Measurements from ENCODE around the gene DLD.
"Not testable (repeated sequence)": the region's sequence is repeated elsewhere in the genome, so short reads cannot be mapped to it uniquely, and the experiment has no call there.

Gene DLD

DNA sequence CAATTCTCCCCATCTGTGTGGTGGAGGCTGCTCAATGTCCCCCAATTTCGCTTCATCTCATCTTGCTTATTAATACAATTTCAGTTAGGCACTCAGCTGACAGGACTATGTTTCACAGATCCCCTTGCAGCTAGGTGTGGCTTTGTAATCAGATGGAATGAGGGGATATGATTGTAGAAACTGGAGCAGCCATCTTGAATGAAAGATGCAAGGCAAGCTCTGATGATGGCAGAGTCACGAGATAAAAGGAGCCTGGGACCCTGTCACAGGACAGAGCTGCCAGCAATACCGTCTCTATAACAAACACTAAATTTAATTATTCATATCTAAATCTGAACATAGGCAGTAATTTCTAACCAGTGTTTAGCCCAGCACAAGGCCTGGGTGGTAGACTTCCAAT lies 991 bp upstream of the DLD start:
- TF ChIP-seq, protein P1, sequence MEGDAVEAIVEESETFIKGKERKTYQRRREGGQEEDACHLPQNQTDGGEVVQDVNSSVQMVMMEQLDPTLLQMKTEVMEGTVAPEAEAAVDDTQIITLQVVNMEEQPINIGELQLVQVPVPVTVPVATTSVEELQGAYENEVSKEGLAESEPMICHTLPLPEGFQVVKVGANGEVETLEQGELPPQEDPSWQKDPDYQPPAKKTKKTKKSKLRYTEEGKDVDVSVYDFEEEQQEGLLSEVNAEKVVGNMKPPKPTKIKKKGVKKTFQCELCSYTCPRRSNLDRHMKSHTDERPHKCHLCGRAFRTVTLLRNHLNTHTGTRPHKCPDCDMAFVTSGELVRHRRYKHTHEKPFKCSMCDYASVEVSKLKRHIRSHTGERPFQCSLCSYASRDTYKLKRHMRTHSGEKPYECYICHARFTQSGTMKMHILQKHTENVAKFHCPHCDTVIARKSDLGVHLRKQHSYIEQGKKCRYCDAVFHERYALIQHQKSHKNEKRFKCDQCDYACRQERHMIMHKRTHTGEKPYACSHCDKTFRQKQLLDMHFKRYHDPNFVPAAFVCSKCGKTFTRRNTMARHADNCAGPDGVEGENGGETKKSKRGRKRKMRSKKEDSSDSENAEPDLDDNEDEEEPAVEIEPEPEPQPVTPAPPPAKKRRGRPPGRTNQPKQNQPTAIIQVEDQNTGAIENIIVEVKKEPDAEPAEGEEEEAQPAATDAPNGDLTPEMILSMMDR (IDR thresholded peaks at IDR 0.05; ENCODE audit: low read depth, low read length), result no peak

DNA sequence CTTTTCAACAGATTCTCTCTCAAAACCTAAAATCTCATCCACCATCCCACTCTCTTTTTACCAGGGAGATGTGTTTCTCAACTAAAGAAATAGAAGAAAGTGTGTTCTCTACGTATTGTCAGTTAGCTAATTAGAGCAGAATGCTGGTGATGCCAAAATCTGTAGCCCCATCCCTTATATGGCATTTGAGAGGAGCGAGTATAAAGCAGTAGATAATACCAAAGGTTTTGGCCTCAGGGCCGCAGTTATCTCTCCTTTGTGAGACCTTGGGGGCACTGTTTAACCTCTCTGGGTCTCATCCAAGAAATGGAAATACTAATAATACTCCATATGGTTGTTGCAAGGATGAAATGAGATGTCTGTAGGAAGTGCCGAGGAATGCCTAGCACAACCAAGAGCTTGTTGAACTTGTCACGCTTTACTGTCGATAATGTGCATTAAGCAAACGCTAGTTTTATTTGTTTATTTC lies 456 bp upstream of the DLD start:
- DNase-seq (ENCODE audit: extremely low read depth, low read depth), result no peak
- TF ChIP-seq, protein P1 (IDR thresholded peaks at IDR 0.05; ENCODE audit: low read depth, low read length), result no peak

More for the DNA sequence above, 991 bp upstream of the DLD start:
- no peak for DNase-seq (ENCODE audit: extremely low read depth, low read depth)

DNA sequence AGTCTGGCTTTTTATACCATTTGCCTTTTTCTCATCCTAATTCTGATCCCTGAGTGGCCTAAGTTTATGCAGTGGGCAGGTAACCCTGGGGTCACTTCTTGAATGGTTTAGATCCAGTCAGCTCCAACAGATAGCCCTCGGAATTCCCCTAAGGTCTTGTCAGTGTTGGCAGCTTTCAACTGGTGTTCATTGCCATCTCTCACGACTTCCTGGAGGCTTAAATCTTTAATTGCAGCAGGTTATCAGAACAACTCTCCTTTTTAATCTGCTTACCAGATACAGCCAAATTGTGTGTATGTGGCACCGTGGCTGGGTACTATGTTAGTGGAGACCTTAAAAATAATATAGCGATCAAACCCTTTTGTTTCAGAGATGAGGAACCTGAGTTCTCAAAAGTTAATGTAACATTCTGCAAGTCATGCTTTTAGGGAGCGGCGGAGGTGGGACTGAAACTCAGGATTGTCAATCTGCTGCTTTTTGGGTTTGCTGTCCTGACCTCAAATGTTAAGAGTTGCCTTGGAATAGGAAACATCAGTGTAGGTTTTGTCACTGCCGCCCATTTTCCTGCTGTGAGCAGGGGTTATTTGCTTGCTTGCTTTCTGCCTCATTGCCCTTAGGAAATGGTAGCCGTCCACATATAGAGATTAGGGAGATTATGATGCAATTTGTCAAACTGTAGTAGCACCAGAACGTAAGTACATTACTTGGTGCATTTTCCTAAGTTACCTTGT lies 818 bp downstream of the DLD start:
- no peak for DNase-seq (ENCODE audit: extremely low read depth, low read depth)
- TF ChIP-seq, protein P1 (IDR thresholded peaks at IDR 0.05; ENCODE audit: low read depth, low read length), result no peak

DNA sequence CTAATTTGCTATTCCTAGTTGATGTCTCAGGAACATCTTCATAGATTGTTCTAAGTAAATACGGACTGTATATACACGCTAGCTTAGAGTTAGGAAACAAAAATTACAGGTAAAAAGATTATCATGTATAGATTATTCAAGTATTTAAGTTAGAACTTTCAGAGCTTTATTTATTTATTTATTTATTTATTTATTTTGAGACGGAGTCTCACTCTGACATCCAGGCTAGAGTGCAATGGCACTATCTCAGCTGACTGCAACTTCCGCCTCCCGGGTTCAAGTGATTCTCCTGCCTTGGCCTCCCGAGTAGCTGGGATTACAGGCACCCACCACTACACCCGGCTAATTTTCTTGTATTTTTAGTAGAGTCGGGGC lies 1.4 kb downstream of the DLD start:
- DNase-seq (ENCODE audit: extremely low read depth, low read depth), result not testable (repeated sequence)

DNA sequence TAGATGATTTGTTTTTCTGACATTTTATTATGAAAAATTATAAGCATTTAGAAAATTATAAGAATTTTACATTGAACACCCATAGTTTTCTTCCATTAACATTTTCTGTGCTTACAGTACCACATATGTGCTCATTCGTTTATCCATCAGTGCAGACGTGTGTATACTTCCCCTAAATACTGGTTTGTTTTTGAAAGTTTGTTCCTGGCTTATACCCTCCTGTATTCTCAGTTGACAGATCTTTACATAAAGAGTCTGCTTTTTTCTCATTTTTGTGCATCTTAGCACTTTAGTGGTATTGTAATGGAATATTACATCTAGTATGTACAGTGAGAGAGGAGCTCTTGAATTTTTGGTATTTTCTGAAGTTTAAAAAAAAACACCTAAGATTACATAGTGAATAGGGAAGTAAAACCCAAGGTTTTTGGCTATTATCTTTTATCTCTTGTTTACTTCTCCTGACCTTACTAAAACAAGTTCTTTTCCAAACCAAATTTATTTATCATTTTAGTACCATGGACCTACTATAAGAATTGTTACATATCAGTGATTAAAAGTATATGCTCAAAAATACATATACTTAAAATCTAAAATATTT lies 8.1 kb downstream of the DLD start:
- TF ChIP-seq, protein P1 (IDR thresholded peaks at IDR 0.05; ENCODE audit: low read depth, low read length), result no peak
- DNase-seq (ENCODE audit: extremely low read depth, low read depth), result no peak

DNA sequence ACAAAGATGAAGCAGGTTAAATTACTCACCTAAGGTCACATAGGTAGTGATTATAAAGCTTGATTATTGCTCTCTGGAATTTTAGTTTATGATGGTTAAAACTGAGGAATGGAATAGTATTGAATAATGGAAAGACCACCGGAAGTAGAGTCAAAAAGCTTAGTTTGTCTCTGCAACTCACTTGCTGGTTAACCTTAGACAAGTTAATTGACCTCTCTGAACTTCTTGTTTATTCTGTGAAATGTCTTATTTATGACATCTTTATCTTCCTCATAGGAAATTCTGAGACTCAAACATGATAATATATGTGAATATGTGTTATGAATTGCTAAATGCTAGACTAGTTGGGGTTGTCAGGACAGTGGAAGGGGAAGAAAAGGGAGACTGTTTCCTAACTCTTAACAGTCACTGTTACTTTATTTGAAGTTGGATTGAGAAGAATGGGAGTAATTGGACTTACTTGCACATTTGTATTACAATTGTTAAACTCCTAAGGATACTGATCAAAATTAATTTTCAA lies 9.6 kb downstream of the DLD start:
- DNase-seq (ENCODE audit: extremely low read depth, low read depth), result no peak
- TF ChIP-seq, protein P1 (IDR thresholded peaks at IDR 0.05; ENCODE audit: low read depth, low read length), result no peak

DNA sequence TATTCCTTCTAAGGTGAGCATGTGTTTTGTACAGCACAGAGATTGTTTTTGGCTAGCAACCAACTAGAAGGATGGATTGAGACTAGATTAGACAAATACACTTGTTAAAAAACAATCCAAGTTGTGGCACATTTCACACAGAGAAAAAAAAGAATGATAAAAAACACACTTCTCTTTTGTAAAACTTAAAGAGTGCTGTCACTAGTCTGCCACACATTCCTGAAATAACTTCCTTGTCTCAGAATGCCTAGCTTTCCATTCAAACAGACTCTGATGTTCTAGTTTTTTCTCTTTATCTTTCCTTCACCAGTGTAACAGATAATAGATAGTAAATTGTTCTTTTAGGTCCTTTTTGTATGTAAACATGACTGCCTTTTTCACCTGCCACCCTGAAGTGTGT lies 11.4 kb downstream of the DLD start:
- no peak for DNase-seq (ENCODE audit: extremely low read depth, low read depth)
- TF ChIP-seq, protein P1 (IDR thresholded peaks at IDR 0.05; ENCODE audit: low read depth, low read length), result no peak

Data from AG09319 (cell line).